ENCODE data around the gene GRID2.

Gene GRID2

GRCh38 chr4:93809773-93810172, 1506.0 kb downstream of the GRID2 start:
- no peak overlapping the region for H3K4me3 ChIP-seq (ENCODE audit: low read length)
- no peak for TF ChIP-seq CTCF (IDR thresholded peaks at IDR 0.05; ENCODE audit: insufficient read depth, low read depth, low read length, missing control alignments)
- no peak for DNase-seq (ENCODE audit: low read depth)

GRCh38 chr4:93810340-93810992, 1506.7 kb downstream of the GRID2 start:
- no peak for TF ChIP-seq CTCF (IDR thresholded peaks at IDR 0.05; ENCODE audit: insufficient read depth, low read depth, low read length, missing control alignments)
- DNase-seq (ENCODE audit: low read depth) = no peak
- H3K4me3 ChIP-seq (ENCODE audit: low read length) = no peak overlapping the region

GRCh38 chr4:93813092-93813491, 1509.3 kb downstream of the GRID2 start:
- no peak for TF ChIP-seq CTCF (IDR thresholded peaks at IDR 0.05; ENCODE audit: insufficient read depth, low read depth, low read length, missing control alignments)
- DNase-seq (ENCODE audit: low read depth) = no peak
- H3K4me3 ChIP-seq (ENCODE audit: low read length) = no peak overlapping the region

GRCh38 chr4:93814141-93814540, 1510.4 kb downstream of the GRID2 start:
- no peak for TF ChIP-seq CTCF (IDR thresholded peaks at IDR 0.05; ENCODE audit: insufficient read depth, low read depth, low read length, missing control alignments)
- DNase-seq (ENCODE audit: low read depth) = peak; percentile 58
- H3K4me3 ChIP-seq (ENCODE audit: low read length) = no peak overlapping the region

GRCh38 chr4:93814722-93815121, 1511.0 kb downstream of the GRID2 start:
- no peak for TF ChIP-seq CTCF (IDR thresholded peaks at IDR 0.05; ENCODE audit: insufficient read depth, low read depth, low read length, missing control alignments)
- DNase-seq (ENCODE audit: low read depth) = no peak
- H3K4me3 ChIP-seq (ENCODE audit: low read length) = no peak overlapping the region
